Upper lobe of left lung (tissue), 4 donors: Measurements from ENCODE around the gene ABHD17C.

ENCODE experiments used
- CTCF ChIP-seq, 6 experiments: fragments of 450-650 bp in 4 of 6; fragments of 200-600 bp in 2 of 6; sonication (generic) in 2 of 6; IDR thresholded peaks; one replicate each; pipeline ENCODE4 v1.5.1; 2016 to 2019; ENCODE audit warnings: antibody characterized with exemption in 6 of 6
- EP300 ChIP-seq, 4 donors: sonication (generic); formaldehyde crosslinking; IDR thresholded peaks; one replicate each; pipeline ENCODE4 v1.5.1; 2017; ENCODE audit warnings: antibody characterized with exemption in 4 of 4, control low read depth in 2 of 4

- TF ChIP-seq CTCF (IDR thresholded peaks at IDR 0.05) (no peak), EP300 (IDR thresholded peaks at IDR 0.05) (no peak)
Observed at GRCh38 chr15:80732167-80732566, 37.1 kb downstream of the ABHD17C start.
